HG03139 (cell line): Measurements from ENCODE around the gene BPIFB3.
"Not testable (repeated sequence)": the region's sequence is repeated elsewhere in the genome, so short reads cannot be mapped to it uniquely, and the experiment has no call there.

ENCODE experiments used
- ATAC-seq: cut with Tn5 transposase; IDR thresholded peaks from one replicate; pipeline ENCODE4 v1.9.1; 2021; ENCODE audit not compliant: unreplicated experiment

Gene BPIFB3

DNA sequence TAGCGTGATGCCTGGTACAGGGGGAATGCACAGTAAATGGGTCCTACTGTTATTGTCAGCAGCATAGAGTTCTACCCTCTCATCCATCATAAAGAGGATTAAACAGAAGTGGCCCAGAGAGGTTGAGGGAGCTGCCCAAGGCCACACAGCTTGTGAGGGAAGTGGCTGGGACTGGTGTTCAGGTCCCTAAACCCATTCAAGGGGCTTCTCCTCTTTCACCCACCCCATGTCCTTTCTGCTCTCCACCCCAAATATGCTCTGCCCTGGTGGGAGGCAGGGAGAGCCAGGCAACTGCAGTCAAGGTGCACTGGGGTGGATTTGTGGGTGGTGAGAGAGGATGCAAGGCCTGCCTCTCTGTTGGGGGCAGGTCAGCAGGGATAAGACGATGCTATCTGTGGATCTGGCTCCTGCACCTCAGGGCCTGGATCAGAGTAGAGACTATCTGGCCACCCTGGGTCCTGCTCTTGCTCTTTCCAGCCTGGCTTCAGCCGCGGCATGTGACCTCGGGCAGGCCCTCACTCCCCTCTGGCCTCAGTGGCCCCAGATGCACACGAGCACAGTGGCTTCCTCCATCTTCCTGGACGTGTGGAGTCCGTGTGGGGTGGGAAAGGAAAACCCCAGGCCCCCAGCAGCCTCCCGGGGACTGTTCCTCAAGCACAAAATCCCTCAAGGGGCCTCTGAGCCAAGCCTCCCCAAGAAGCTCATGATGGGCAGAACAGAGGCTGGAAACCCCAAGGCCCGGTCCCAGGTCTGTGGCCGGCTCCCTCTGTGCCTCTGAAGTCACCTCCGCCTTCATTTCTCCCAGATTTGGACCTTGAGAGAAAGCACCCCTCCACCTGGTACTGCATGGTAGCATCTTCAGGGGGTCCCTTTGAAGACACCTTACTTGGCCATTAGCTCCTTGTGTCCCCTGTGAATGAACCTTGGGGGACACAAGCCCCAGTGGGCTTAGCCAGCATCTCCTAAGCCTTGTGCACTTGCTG is 25.6 kb upstream of the BPIFB3 start:
- no peak for ATAC-seq

DNA sequence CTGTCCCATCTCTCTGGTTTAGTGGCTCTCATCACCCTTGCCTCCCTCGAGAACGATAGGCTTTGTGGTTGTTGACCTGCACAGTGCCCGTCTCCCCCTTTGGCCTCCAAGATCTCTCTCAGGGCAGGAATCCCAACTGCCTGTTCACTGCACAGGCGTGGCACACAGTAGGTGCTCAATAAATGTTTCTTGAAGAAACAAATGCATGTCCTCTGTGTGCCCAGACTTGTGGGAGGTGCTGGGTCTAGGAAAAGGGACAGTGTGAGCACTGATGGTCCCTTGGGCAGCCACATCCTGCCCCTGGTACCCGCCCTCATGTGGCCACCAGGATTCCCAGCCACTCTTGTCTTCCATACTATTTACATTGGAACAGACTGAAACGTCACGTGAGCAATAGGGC is 24.8 kb upstream of the BPIFB3 start:
- no peak for ATAC-seq

DNA sequence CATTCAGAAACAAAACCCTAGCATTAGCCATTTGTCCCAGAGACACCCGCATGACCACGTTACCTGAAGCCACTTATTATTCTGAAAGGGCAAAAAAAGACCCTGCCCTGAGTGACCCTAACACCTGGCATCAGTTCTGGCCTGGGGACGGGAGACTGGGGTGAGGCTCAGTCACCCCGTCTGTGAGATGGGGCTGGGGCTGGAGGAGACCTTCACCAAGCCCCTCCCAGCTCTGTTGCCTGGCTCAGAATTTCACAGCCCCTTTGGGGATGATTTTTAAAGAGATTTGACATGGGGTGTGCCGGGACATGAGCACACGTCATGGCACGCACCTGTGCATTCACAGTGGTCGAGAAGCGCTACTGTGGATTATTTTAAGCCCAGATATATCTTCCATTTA is 23.6 kb upstream of the BPIFB3 start:
- no peak for ATAC-seq

DNA sequence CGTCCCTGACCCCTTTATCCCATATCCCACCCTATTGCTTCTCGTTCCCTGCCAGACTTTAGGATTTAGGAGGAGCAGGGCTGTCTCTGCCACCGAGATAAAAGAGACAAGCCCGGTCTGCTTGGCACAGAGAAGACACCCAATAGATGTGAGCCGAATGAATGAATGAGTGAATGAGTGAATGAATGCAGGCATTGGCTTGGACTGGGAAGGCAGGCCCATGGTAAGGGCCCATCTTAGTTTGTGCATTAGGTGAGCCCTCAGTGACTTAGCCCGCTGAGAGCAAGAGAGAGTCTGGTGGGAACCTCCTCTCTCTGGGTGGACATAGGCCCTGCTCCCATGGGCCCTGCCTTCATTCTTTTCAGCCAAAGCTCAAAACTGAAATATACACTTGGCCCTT is 23.1 kb upstream of the BPIFB3 start:
- ATAC-seq: no peak

DNA sequence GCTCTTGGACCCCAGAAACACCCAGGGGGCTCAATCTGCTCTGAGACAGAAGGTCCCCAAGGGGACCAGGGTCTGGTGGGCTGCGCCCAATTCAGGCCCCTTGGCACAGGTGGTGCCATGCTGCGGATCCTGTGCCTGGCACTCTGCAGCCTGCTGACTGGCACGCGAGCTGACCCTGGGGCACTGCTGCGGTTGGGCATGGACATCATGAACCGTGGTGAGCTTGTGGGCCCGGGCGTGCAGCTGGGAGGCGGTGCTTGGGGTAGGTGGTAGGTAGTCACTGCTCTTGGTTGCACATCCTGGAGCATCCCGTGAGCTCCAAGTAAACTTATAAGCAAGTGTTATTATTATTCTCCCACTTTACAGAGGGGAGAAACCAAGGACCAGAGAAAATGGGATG is 22.2 kb upstream of the BPIFB3 start, which contains the start of gene BPIFB6:
BPIFB6 (plus strand) TSS at position 118 of the 400 bp plus-strand sequence; CDS start at position 118, 0 bp downstream.
- ATAC-seq: no peak

DNA sequence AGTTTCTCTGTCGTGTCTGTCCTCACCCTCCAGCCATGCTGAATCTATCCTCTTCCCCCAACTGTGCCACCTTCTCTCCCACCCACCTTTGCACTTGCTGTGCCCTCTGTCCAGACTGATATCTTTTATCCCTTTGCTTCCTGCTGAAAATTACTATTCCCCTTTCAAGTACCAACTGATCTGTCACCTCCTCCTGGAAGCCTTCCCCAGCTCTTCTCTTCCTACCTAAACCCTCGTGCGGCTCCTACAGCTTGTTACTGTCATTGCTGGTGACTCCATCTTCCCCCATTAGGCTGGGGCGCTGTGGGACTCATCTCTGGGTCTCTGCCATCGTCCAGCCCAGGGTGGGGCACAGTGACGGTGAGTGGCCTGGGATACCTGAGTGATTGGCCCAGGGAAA is 21.1 kb upstream of the BPIFB3 start:
- no peak for ATAC-seq

DNA sequence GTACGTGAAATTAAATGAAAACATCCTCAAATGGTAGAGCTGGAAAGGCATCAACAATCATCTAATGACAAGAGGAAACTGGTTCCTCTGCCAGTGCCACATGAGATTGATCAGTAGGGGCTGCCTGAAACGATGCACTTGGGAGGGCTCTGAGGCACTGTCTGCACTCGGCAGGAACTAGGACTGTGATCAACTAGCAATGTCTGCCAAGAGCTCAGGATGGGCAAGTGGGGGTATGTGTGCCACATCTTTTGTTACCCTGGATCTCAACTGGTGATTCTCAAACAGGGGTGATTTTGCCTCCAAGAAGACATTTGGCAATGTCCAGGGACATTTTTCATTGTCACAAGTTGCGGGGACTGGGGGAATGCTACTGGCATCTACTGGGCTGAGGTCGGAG is 20.3 kb upstream of the BPIFB3 start:
- no peak for ATAC-seq

DNA sequence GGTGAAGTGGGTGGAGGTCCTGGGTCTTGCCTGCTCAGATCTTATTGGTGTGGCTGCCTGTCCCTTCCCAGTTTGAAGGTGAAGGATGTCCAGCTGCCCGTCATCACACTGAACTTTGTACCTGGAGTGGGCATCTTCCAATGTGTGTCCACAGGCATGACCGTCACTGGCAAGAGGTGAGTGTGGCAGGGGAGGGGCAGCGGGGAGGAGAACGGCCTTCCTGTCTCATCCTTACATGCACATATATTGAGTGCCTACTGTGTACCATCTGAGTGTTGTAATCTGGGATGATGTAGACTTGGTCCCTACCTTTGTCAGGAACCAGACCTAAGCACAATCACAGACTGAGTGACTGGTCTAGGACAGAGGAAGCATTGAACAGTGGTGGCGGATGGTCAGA is 19.6 kb upstream of the BPIFB3 start:
- no peak for ATAC-seq

DNA sequence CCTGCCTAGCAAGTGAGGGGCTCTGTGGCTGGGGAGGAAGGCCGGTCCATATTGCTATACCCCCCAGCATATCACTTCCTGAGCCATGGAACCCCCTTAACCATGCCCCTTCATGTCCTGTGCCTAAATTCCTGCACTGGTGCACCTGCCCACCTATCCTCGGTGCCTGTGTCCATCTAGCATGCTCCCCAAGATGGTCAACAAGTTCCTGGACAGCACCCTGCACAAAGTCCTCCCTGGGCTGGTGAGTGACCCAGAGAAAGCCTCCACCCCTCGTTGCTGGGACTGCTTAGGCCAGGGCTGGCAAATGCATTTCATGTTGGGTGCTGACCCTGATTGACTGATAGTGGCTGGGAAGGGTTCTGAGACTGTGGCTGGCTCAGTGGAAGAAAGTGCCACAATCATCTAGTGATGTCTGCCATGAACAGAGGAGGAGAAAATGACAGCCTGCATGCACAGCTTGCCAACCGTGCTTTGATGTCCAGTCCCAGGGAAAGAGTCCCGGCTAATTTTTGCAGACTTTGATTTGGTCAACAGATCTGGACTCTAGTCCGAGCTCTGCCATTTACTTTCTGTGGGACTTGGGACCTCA is 18.7 kb upstream of the BPIFB3 start:
- ATAC-seq: no peak

DNA sequence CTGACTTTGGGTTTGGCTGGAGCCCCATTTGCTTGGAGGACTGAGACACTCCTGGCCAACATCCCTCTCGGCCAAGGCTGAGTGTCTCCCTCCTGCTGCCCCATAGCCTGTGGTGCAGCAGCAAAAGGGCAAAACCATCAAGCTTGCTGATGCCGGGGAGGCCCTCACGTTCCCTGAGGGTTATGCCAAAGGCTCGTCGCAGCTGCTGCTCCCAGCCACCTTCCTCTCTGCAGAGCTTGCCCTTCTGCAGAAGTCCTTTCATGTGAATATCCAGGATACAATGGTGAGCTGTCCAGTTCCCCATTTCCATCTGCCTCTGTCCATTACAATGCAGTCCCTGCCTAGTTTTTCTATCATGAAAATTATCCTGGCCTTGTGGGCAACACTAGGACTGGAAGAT is 16.2 kb upstream of the BPIFB3 start:
- no peak for ATAC-seq

DNA sequence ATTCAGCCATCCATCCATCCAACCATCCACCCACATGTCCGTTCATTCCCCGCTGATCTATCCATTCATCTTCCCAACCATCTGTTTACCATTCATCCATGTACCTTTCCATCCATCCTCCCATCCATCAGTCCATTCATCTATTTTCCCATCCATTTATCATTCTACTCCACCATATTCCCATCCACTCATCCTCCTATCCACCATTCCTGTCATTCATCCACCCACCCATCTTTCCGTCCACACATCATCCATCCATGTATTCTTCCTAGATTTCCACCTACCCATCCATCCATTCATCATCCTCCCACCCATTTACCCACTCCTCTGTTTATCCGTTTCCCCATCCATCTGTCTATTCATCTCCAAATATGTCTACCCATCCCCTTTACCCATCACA is 15.5 kb upstream of the BPIFB3 start:
- no peak for ATAC-seq

DNA sequence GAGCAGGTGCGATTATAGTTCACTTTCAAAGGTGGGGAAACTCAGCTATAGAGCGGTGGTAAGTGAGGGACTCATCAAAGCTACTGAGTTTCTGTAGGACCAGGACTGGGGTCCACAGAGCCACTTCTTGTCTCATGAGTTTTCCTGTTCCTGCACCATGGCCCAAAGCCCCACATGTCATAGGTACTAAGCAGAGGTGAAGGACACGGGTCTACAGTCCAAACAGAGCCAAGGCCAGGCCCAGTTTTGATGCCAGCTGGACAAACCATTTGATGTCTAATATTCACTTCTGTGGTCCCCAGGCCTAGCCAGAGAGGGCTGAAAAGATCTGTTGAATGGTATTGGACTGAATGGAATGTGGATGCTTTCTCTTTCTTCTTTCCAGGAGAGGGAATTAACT is 11.3 kb upstream of the BPIFB3 start:
- no peak for ATAC-seq

DNA sequence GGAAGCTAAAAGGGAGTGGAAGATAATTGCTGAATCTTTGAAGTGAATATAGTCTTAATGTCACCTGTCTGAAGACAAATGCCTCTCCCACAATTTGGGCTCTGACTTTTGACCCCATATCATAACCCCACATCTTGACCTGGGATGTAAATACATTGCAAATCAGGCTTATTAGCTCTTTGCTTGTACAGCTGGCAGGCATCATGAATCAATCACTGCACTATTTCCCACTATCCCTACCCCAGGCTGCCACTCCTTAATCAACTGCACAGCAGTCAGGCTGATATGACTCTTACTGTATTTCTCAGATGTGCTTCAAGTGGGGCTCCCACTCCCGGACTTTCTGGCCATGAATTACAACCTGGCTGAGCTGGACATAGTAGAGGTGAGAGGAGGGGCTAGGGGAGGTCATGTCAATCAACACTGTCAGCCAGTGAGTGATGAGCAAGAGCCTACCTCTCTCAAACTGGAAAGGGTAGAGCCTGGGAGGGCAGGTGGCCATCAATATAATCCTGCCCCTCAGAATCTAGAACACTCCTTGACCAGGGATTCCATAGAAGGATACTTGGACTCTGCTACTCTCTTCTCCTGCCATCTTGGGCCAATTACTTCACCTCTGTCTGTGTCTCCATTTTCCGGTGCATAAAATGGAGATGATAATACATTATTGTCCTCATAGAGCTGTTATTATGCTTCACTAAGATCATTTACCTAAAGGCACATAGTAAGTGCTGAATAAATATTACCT is 10.5 kb upstream of the BPIFB3 start:
- ATAC-seq: no peak

DNA sequence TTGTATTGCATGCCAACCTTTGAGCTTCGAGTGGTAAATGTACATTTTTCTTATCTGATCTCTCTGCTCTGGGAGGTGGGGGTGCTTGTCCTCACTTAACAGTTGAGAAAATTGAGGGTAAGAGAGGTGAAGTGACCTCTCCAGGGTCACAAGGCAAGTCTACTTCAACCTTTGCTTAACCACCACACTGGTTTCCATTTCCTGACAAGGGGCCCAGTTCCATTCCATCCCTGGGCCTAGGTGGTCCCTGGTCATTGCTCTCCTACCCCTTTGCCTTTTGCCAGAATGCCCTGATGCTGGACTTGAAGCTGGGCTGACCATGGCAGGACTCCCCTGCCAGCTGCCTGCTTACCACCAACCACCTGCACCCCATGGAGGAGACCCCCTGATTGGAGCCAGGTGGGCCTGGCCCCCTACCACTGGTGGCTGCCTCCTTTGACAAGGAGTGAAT is 9.9 kb upstream of the BPIFB3 start:
- ATAC-seq: no peak

DNA sequence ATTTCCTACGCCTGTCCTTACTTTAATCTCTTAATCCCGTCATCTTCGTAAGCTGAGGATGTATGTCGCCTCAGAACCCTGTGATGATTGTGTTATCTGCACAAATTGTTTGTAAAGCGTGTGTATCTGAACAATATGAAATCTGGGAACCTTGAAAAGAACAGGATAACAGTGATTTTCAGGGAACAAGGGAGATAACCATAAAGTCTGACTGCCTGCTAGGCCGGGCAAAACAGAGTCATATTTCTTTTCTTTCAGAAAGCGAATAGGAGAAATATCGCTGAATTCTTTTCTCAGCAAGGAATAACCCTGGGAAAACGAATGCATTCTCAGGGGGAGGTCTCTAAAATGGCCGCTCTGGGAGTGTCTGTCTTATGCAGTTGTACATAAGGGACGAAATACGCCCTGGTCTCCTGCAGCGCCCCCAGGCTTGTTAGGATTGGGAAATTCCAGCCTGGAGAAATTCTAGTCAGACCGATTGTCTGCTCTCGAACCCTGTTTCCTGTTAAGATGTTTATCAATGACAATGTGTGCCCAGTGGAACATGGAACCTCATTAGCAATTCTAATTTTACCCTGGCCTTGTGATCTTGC is 8.5 kb upstream of the BPIFB3 start:
- not testable (repeated sequence) for ATAC-seq

DNA sequence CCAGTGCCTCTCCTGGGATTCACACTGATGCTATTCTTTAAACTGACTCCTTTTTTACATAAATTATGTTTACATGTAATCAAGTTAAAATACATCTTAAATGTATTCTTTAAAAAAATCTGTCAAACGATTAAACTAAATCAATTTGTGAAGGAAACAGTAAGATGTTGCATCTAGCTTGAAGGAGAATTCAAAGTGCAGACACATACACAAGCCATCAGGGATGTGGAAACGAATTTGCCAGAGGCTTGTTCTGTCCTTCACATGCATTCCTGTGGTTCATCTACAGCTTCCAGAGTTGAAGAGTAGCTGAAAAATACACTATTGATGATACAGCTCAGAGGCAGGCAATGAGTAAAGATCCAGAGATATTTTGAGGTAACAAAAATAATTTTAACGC is 7.3 kb upstream of the BPIFB3 start:
- ATAC-seq: no peak

DNA sequence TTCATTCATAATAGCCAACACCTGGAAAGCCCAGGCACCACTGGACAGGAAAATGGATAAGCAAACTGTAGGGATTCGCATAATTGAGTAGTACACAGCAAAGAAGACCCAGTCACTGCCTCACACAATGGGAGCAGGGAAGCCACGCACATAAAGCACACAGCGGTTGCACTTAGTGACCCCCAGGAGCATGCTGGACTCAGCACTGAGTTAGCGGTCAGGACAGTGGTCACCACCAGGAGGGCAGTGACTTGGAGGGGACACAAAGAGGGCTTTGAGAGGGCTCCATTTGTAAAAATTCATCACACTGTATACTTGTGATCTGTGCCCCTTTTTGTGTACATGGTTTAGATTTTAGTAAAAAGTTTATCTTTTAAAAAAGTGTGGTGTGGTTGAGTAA is 2.4 kb upstream of the BPIFB3 start:
- ATAC-seq: no peak

DNA sequence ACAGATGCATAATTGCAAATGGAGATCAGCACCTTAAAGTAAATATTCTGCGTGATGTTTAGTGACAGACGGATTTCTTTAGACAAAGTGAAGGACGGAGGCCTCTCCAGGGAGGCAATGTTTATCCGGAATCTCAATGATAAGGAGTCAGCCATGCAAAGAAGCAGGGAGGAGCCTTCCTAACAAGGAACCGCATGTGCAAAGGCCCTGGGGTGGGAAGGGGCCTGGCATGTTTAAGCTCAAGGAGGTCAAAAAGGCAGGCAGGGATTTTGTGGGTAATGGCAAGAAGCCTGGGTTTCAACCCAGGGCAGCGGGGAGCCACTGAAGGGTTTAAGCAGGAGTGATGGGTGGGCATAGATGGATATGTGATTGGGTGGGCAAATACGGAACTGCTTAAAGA is 678 bp downstream of the BPIFB3 start:
- no peak for ATAC-seq

DNA sequence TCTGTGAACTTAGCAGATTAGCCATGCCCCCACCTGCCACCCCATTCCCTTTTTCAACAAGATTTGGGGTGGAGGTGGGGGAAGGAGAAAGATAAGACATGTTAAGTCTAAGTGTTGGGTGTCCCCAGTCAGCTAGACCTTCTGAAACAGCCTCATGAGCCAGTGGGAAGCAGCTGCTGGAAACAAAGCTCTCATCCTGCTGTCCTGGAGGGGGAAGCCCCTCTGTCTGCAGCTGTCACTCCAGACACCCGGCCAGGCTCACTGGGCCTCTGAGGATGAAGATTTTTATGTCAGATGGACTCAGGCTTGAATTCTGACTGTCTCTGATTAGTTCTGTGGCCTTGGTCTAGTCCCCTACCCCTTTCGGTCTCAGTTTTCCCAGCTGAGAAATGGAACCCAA is 1.1 kb downstream of the BPIFB3 start:
- no peak for ATAC-seq

DNA sequence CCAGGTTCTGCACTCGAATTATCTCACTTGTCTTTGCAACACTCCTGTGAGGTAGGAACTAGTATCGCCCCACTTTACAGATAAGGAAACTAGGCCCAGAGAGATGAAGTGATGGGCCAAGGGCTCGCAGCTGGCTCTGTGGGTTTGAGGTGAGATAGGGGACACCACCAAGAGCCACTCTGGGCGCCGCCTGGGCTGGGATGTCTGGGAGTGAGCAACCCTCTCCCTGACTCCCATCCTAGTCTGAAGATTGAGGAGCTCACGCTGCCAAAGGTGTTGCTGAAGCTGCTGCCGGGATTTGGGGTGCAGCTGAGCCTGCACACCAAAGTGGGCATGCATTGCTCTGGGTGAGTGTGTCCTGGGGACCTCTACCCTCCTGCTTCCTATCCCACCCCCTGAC is 5.4 kb downstream of the BPIFB3 start:
- ATAC-seq: no peak

DNA sequence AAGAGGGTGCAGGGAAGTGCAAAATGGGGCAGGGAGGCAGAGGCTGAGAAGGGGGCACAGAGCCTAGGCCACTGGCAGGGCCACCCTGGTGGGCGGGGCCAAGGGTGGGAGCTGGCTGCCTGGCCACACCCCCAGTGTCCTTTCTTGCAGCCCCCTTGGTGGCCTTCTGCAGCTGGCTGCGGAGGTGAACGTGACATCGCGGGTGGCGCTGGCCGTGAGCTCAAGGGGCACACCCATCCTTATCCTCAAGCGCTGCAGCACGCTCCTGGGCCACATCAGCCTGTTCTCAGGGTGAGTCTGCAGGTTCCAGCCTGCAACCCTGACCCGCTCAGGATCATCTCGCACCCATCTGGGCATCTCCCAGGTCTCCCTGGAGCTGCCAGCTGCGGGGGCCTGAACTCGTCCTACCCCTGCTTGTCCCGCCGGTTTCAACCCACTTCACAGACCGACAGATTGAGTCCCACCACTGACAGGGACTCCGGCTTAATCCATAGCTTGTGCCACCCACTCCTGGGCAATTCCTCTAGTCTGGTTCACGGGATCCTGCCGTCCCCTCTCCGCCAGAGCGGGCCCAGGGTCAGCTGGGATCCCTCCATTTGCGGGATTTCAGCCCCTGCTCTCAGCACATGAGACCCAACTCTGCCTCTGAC is 6.2 kb downstream of the BPIFB3 start:
- ATAC-seq: no peak
